ENCODE measurements around the gene CSNK1E.

CSNK1E gene

GRCh38 chr22:38310518-38311322 lies 6.5 kb downstream of the CSNK1E start:
- no peak overlapping the region for H3K4me3 ChIP-seq (ENCODE audit: low read length)
- no peak for DNase-seq (ENCODE audit: low read depth, low spot score)

GRCh38 chr22:38309614-38310517 lies 7.4 kb downstream of the CSNK1E start:
- no peak overlapping the region for H3K4me3 ChIP-seq (ENCODE audit: low read length)
- DNase-seq (ENCODE audit: low read depth, low spot score) = no peak

- H3K4me3 ChIP-seq (ENCODE audit: low read length) = no peak overlapping the region
- DNase-seq (ENCODE audit: low read depth, low spot score) = no peak
These were observed 8.3 kb downstream of the CSNK1E start for GRCh38 chr22:38308791-38309498.

GRCh38 chr22:38305471-38306448 lies 11.5 kb downstream of the CSNK1E start:
- no peak overlapping the region for H3K4me3 ChIP-seq (ENCODE audit: low read length)
- DNase-seq (ENCODE audit: low read depth, low spot score) = no peak

DNA sequence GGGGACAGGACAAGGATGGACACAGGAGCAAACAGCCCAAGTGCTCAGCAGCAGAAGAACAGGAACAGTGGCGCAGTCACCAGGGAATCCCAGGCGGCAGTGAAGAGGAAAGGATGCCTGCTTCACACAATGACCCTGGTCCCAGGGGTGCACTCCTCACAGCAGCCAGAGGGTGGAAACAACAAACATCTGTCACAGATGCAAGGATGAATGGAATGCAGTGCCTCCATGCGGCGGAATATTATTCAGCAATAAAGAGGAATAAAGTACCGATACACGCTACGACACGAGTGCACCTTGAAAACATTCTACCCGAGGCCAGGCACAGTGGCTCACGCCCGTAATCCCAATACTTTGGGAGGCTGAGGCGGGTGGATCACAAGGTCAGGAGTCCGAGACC lies 12.7 kb downstream of the CSNK1E start:
- no peak overlapping the region for H3K4me3 ChIP-seq (ENCODE audit: low read length)
- DNase-seq (ENCODE audit: low read depth, low spot score) = no peak

GRCh38 chr22:38303974-38304373 lies 13.3 kb downstream of the CSNK1E start:
- no peak for DNase-seq (ENCODE audit: low read depth, low spot score)
- H3K4me3 ChIP-seq (ENCODE audit: low read length) = no peak overlapping the region

DNA sequence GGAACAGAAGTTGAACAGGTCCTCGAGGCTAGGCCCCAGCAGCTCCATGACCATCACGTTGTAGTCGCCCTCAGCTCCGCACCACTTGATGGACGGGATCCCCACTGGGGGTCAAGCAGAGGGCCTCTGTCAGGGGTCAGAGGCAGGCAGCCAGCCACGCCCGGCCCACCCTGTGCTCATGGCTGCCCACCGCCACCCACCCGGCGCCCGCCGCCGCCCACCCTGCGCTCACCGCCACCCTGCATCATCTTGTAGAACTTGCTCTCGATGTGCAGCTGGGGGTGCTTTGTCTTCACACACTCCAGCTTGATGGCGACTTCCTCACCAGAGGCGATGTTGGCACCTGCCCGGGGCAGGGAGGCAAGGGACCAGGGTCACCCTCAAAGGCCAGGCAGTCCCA lies 14.3 kb downstream of the CSNK1E start:
- no peak for DNase-seq (ENCODE audit: low read depth, low spot score)
- H3K4me3 ChIP-seq (ENCODE audit: low read length) = no peak overlapping the region

DNA sequence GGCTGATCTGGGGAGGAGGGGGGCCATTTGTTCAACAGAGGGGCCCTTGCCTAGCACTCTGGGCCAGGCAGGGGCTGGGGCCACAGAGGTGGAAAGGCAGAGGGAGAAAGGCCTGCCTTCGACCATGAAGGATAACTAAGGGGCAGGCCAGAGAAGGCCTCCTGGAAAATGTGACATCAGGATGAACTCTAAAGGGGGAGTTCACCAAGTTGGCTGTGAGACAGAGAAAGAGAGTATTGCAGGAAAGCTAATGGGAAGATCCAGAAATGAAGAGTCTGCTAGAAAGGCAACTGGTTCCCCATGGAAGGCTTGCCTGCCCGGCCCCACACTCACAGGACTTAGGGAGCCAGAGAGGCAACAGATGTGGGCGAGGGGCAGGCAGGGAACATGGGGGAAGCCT lies 16.3 kb downstream of the CSNK1E start:
- DNase-seq (ENCODE audit: low read depth, low spot score) = no peak
- no peak overlapping the region for H3K4me3 ChIP-seq (ENCODE audit: low read length)

DNA sequence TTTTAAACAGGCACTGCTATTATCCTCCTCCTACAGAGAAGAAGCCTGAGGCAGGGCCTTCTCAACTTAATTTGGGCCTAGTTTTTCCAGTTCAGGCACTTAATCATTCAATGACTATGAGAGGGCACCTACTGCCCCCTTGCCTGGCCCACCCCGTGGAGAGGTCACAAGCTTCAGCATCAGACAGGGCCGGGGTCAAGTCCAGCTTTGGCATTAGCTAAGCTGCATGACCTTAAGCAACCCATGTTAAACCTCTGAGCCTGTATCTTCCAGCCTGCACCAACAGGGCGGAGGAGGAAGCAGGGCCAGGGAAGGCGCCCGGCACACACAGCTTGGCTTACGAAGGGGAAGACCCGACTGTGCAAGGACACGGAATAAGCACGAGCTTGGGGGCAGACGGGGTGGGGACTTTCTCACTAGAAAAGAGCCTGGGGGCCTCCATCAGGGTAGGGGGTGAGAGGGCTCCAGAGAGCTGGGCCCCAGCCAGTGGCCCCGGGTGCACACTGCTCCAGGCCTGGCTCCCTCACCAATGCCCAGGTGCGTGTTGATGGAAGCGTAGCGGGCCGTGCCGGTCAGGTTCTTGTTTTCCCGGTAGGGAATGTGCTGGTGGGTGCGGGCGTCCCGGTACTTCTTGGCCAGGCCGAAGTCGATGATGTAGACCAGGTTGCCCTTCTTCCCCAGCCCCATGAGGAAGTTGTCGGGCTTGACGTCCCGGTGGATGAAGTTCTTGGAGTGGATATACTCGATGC lies 16.9 kb downstream of the CSNK1E start:
- no peak for DNase-seq (ENCODE audit: low read depth, low spot score)

DNA sequence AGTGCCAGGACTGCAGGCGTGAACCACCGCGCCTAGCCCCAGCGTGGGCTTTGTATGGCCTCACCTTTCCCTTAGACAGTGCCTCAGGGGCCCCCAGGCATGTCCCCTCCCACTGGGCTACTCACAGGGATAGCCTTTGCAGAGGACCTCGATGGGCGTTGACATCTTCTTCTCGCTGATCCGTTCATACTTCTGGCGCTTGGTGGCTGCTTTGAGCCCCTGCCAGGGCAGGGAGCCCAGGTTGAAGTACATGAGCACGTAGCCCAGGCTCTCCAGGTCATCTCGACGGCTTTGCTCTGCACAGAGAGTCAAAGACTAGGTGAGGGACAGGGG lies 17.5 kb downstream of the CSNK1E start:
- no peak overlapping the region for H3K4me3 ChIP-seq (ENCODE audit: low read length)
- DNase-seq (ENCODE audit: low read depth, low spot score) = no peak

More for the DNA sequence above, 16.9 kb downstream of the CSNK1E start:
- H3K4me3 ChIP-seq (ENCODE audit: low read length) = no peak overlapping the region

DNA sequence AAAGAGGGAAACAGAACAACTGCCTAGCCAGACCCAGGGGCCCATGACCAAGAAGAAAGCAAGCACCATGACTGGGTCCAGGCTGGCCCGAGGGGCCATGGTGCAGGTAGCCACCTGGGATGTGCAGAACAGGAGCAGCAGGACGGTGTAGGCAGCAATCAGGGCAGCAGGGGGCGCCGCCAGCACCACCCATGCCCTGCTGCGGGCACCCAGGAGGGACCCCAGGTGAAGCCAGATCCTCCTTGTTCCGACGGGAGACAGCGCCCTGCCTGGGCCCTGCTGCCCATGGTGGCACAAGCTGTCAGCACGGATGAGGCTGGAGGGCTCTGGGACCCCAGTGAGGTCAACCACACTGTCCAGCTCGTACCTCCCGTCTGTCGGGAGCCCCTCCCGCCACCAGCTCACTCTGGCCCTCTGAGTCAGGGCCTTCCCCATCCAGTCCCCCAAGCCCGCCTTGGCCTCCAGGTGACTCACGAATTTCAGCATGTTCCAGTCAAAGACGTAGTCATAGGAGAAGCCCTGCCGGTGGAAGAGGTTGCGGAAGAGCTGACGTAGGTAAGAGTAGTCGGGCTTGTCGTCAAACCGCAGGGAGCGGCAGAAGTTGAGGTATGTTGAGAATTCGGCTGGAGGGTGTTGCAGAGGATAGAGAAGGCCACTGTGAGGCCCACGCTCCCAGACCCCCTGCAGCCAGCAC lies 18.8 kb downstream of the CSNK1E start:
- no peak for DNase-seq (ENCODE audit: low read depth, low spot score)
- no peak overlapping the region for H3K4me3 ChIP-seq (ENCODE audit: low read length)

- H3K4me3 ChIP-seq (ENCODE audit: low read length) = no peak overlapping the region
- no peak for DNase-seq (ENCODE audit: low read depth, low spot score)
These were observed 20.9 kb downstream of the CSNK1E start for GRCh38 chr22:38296372-38296771.

- no peak overlapping the region for H3K4me3 ChIP-seq (ENCODE audit: low read length)
- DNase-seq (ENCODE audit: low read depth, low spot score) = no peak
These were observed 21.4 kb downstream of the CSNK1E start for GRCh38 chr22:38295863-38296262.

GRCh38 chr22:38295339-38295738 lies 21.9 kb downstream of the CSNK1E start:
- DNase-seq (ENCODE audit: low read depth, low spot score) = no peak
- H3K4me3 ChIP-seq (ENCODE audit: low read length) = no peak overlapping the region

GRCh38 chr22:38294193-38294592 lies 23.0 kb downstream of the CSNK1E start:
- no peak overlapping the region for H3K4me3 ChIP-seq (ENCODE audit: low read length)
- no peak for DNase-seq (ENCODE audit: low read depth, low spot score)

- no peak for DNase-seq (ENCODE audit: low read depth, low spot score)
- no peak overlapping the region for H3K4me3 ChIP-seq (ENCODE audit: low read length)
These were observed 24.5 kb downstream of the CSNK1E start for GRCh38 chr22:38292694-38293093.

- H3K4me3 ChIP-seq (ENCODE audit: low read length) = no peak overlapping the region
- no peak for DNase-seq (ENCODE audit: low read depth, low spot score)
These were observed 25.9 kb downstream of the CSNK1E start for GRCh38 chr22:38291201-38291777.

All from Jurkat, Clone E6-1 (cell line).